LNCAP (cell line): ENCODE results near the gene KAZN.

Source experiments
- CTCF ChIP-seq: fragments of 450-650 bp; IDR thresholded peaks from 2 replicates; pipeline ENCODE4 v1.5.1; 2017; ENCODE audit warnings: mild to moderate bottlenecking

Gene KAZN

GRCh38 chr1:15063783-15064182, 465.3 kb downstream of the KAZN start:
- no peak for TF ChIP-seq CTCF

GRCh38 chr1:15064217-15064929, 465.9 kb downstream of the KAZN start:
- TF ChIP-seq CTCF = no peak

- TF ChIP-seq CTCF = no peak
Observed at GRCh38 chr1:15065291-15065690, 466.8 kb downstream of the KAZN start.

- no peak for TF ChIP-seq CTCF
Observed at GRCh38 chr1:15065736-15066135, 467.3 kb downstream of the KAZN start.

- TF ChIP-seq CTCF = no peak
Observed at GRCh38 chr1:15066191-15066590, 467.7 kb downstream of the KAZN start.

GRCh38 chr1:15067148-15067547, 468.7 kb downstream of the KAZN start:
- no peak for TF ChIP-seq CTCF

GRCh38 chr1:15068152-15068551, 469.7 kb downstream of the KAZN start:
- no peak for TF ChIP-seq CTCF

GRCh38 chr1:15068997-15069396, 470.5 kb downstream of the KAZN start:
- TF ChIP-seq CTCF = no peak
